ENCODE data around the gene RAD51D. TPM values are rescaled to one million over a fixed set of nuclear protein-coding genes. Genes with fewer than 3 reads are reported as not detected.

RAD51D gene
- total and polyA plus RNA-seq, 8 donors: 4.3 to 9.4 (median 5.3) TPM

DNA sequence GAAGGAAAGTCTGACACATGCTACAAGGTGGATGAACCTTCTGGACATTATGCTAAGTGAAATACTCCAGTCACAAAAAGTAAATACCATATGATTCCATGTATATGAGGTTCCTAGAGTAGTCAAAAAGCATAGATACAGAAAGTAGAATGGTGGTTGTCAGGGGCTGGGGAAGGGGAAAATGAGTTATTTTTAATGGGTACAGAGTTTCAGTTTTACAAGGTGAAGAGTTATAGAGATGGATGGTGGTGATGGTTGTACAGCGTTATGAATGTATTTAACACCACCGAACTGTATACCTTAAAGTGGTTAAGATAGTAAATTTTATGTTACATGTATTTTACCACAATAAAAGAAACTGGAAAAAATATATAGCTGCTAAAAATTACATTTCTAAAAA lies 17.9 kb downstream of the RAD51D start:
- H3K4me3 ChIP-seq: no peak overlapping the region
- FAIRE-seq (no peak), ATAC-seq (no peak), DNase-seq (no peak)
- intact Hi-C loops (cut with DNase I): no loop called here
- no peaks in the 10 kb centered on the region for H3K9me3 ChIP-seq
- H3K4me1 ChIP-seq: no peaks in the 10 kb centered on the region
- H3K36me3 ChIP-seq: peaks cover 0 to 15% (median 0%) of the 10 kb centered on the region in 3 donors
- 95 to 100% methylated on average over 2 of the region's 2 CpGs for WGBS, 2 donors
- TF ChIP-seq, protein P1, sequence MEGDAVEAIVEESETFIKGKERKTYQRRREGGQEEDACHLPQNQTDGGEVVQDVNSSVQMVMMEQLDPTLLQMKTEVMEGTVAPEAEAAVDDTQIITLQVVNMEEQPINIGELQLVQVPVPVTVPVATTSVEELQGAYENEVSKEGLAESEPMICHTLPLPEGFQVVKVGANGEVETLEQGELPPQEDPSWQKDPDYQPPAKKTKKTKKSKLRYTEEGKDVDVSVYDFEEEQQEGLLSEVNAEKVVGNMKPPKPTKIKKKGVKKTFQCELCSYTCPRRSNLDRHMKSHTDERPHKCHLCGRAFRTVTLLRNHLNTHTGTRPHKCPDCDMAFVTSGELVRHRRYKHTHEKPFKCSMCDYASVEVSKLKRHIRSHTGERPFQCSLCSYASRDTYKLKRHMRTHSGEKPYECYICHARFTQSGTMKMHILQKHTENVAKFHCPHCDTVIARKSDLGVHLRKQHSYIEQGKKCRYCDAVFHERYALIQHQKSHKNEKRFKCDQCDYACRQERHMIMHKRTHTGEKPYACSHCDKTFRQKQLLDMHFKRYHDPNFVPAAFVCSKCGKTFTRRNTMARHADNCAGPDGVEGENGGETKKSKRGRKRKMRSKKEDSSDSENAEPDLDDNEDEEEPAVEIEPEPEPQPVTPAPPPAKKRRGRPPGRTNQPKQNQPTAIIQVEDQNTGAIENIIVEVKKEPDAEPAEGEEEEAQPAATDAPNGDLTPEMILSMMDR (IDR thresholded peaks at IDR 0.05): no peak
- no peaks in the 10 kb centered on the region for H3K27me3 ChIP-seq
- no peak overlapping the region for H3K27ac ChIP-seq

- Histone ChIP-seq H3K9me3 (no peaks in the 10 kb centered on the region), H3K4me1 (no peaks in the 10 kb centered on the region), H3K36me3 (peaks cover 0 to 15% (median 0%) of the 10 kb centered on the region in 3 donors), H3K27ac (no peak overlapping the region), H3K4me3 (no peak overlapping the region), H3K27me3 (no peaks in the 10 kb centered on the region)
- no peak for ATAC-seq
- intact Hi-C loops (cut with DNase I): no loop called here
- DNase-seq: no peak
- TF ChIP-seq, protein P1 (IDR thresholded peaks at IDR 0.05): no peak
- FAIRE-seq: no peak
- 91 to 92% methylated on average over 14 of the region's 14 CpGs for WGBS, 2 donors
Observed at GRCh38 chr17:35101036-35101435, 18.6 kb downstream of the RAD51D start.

DNA sequence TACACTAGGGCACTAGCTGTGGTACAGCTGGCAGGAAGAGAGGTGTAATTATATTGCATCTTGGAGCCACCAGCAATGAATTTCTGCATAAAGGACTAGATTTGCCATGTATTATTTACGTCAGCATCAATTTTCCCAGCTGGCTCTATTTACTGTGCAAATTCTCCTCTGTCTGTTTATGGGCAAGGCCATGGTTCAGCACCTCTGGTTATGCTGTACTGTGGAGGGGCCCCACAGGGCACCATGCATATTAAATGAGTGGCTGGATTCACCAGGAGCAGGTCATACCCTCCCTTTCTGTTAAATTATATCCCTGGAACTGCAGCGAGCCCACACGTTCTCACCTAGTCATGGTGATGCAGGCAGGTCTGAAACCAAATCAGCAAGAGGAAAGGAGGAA lies 19.8 kb downstream of the RAD51D start:
- WGBS, 2 donors: 85 to 90% methylated on average over 3 of the region's 3 CpGs
- intact Hi-C loops (cut with DNase I): loop anchor here in 1 of 3 donors (10.0 kb wide), 1 partner anchor 95 kb away; no protein-coding TSS in a partner anchor
- no peak overlapping the region for H3K27ac ChIP-seq
- FAIRE-seq (no peak), ATAC-seq (peak in 2 of 4 donors; percentile 58 to 74), DNase-seq (no peak)
- H3K36me3 ChIP-seq: peaks cover 0 to 15% (median 0%) of the 10 kb centered on the region in 3 donors
- no peak overlapping the region for H3K4me3 ChIP-seq
- TF ChIP-seq, protein P1 (IDR thresholded peaks at IDR 0.05): no peak
- no peaks in the 10 kb centered on the region for H3K4me1 ChIP-seq
- H3K9me3 ChIP-seq: no peaks in the 10 kb centered on the region
- no peaks in the 10 kb centered on the region for H3K27me3 ChIP-seq

- no peak overlapping the region for H3K4me3 ChIP-seq
- intact Hi-C loops (cut with DNase I): loop anchor here in 1 of 3 donors (10.0 kb wide), 1 partner anchor 93 kb away; no protein-coding TSS in a partner anchor
- H3K9me3 ChIP-seq: no peaks in the 10 kb centered on the region
- FAIRE-seq (no peak), DNase-seq (no peak), ATAC-seq (no peak)
- WGBS, 2 donors: 90 to 98% methylated on average over 2 of the region's 2 CpGs
- no peaks in the 10 kb centered on the region for H3K4me1 ChIP-seq
- TF ChIP-seq, protein P1 (IDR thresholded peaks at IDR 0.05): no peak
- H3K36me3 ChIP-seq: peaks cover 0 to 15% (median 0%) of the 10 kb centered on the region in 3 donors
- H3K27me3 ChIP-seq: no peaks in the 10 kb centered on the region
- H3K27ac ChIP-seq: no peak overlapping the region
Observed at GRCh38 chr17:35097776-35098175, 21.9 kb downstream of the RAD51D start.

DNA sequence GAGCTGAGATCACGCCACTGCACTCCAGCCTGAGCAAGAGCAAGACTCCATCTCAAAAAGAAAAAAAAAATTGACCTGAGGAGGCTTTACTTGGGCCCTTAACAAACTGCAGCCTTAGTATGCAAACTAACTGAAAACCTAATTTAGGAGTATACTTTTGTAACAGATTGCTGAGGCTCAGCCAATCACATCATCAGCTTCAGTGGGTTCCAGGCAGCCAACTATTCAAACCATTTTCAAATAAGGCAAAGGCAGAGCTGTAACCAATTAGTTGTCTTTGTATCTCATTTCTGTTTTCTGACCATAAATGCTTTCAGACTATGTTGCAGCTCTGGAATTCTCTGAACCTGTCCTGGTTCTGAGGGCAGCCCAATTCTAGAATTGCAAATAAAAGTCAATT lies 23.9 kb downstream of the RAD51D start:
- intact Hi-C loops (cut with DNase I): loop anchor here in 1 of 3 donors (10.0 kb wide), 1 partner anchor 91 kb away; no protein-coding TSS in a partner anchor
- ATAC-seq: no peak

More for the DNA sequence above, 23.9 kb downstream of the RAD51D start:
- no peak overlapping the region for H3K27ac ChIP-seq
- H3K4me3 ChIP-seq: no peak overlapping the region
- no peaks in the 10 kb centered on the region for H3K9me3 ChIP-seq
- TF ChIP-seq, protein P1 (IDR thresholded peaks at IDR 0.05): no peak
- no peaks in the 10 kb centered on the region for H3K4me1 ChIP-seq
- 94 to 98% methylated on average over 1 of the region's 1 CpG for WGBS, 2 donors
- FAIRE-seq (no peak), DNase-seq (no peak)
- H3K27me3 ChIP-seq: no peaks in the 10 kb centered on the region
- peaks cover 0 to 4% (median 0%) of the 10 kb centered on the region in 3 donors for H3K36me3 ChIP-seq

Measured in pancreas (tissue), 10 donors.